Neural progenitor cell (in vitro differentiated cells): ENCODE data around the gene CCDC171. TPM values are rescaled to one million over a fixed set of nuclear protein-coding genes. Genes with fewer than 3 reads are reported as not detected.

ENCODE experiments used
- DNase-seq: peaks from one replicate; pipeline ENCODE4 v3.0.0-alpha.2; 2016; ENCODE audit warnings: low spot score
- H2AFZ ChIP-seq: fragments of 200-600 bp; sonication (generic); replicated peaks from 2 replicates; pipeline ENCODE4 v1.6.1; 2016; ENCODE audit warnings: antibody characterized with exemption
- H3F3A ChIP-seq: fragments of 200-600 bp; sonication (generic); 2 replicates; pipeline ENCODE4 v1.6.1; 2016; ENCODE audit warnings: antibody characterized with exemption, low read depth
- H3K27ac ChIP-seq: fragments of 200-600 bp; sonication (generic); 2 replicates; pipeline ENCODE4 v1.5.1; 2016; ENCODE audit warnings: mild to moderate bottlenecking
- H3K27me3 ChIP-seq: fragments of 200-600 bp; sonication (generic); 2 replicates; pipeline ENCODE4 v1.6.1; 2016; ENCODE audit warnings: mild to moderate bottlenecking, moderate library complexity
- H3K36me3 ChIP-seq: fragments of 200-600 bp; sonication (generic); 2 replicates; pipeline ENCODE4 v1.5.1; 2016
- H3K4me1 ChIP-seq: fragments of 200-600 bp; sonication (generic); 2 replicates; pipeline ENCODE4 v1.6.1; 2016; ENCODE audit warnings: mixed run types
- H3K4me2 ChIP-seq: fragments of 200-600 bp; sonication (generic); 2 replicates; pipeline ENCODE4 v1.6.1; 2016
- H3K4me3 ChIP-seq: fragments of 200-600 bp; sonication (generic); 2 replicates; pipeline ENCODE4 v1.5.1; 2016
- H3K79me2 ChIP-seq: fragments of 200-600 bp; sonication (generic); 2 replicates; pipeline ENCODE4 v1.6.1; 2016; ENCODE audit warnings: low read depth
- H3K9ac ChIP-seq: fragments of 200-600 bp; sonication (generic); 2 replicates; pipeline ENCODE4 v1.6.1; 2016
- H3K9me3 ChIP-seq: fragments of 200-600 bp; sonication (generic); 2 replicates; pipeline ENCODE4 v1.5.1; 2016; ENCODE audit warnings: low read depth
- H4K20me1 ChIP-seq: fragments of 200-600 bp; sonication (generic); 2 replicates; pipeline ENCODE4 v1.6.1; 2016; ENCODE audit warnings: low read depth
- H3K27ac Mint-ChIP-seq: 3 replicates; pipeline ENCODE4 v1.8.0; 2021; ENCODE audit warnings: mixed read lengths
- H3K27me3 Mint-ChIP-seq: 2 replicates; pipeline ENCODE4 v1.8.0; 2022; ENCODE audit warnings: low read depth, mild to moderate bottlenecking, inconsistent platforms, moderate library complexity, mixed read lengths; ENCODE audit not compliant: insufficient read depth
- H3K36me3 Mint-ChIP-seq: 3 replicates; pipeline ENCODE4 v1.8.0; 2021; ENCODE audit warnings: mixed read lengths
- H3K4me1 Mint-ChIP-seq: 3 replicates; pipeline ENCODE4 v1.8.0; 2021; ENCODE audit warnings: mixed read lengths
- H3K4me3 Mint-ChIP-seq: 3 replicates; pipeline ENCODE4 v1.8.0; 2021; ENCODE audit warnings: mild to moderate bottlenecking, moderate library complexity, mixed read lengths
- H3K9me3 Mint-ChIP-seq: 3 replicates; pipeline ENCODE4 v1.8.0; 2020; ENCODE audit warnings: mixed read lengths
- CTCF ChIP-seq: fragments of 200-600 bp; sonication (generic); IDR thresholded peaks from 2 replicates; pipeline ENCODE4 v1.5.1; 2017; ENCODE audit warnings: antibody characterized with exemption, mild to moderate bottlenecking
- EZH2 ChIP-seq: fragments of 200-600 bp; sonication (generic); IDR thresholded peaks from 2 replicates; pipeline ENCODE4 v1.6.1; 2017; ENCODE audit warnings: antibody characterized with exemption, mild to moderate bottlenecking, moderate library complexity
- EZH2phosphoT487 ChIP-seq: fragments of 200-600 bp; sonication (generic); IDR thresholded peaks from 2 replicates; pipeline ENCODE4 v1.6.1; 2017; ENCODE audit warnings: antibody characterized with exemption
- small RNA-seq: library from RNA; depleted of rRNA; stranded (forward); fragments of <200 nt; gene quantifications from one replicate; pipeline ENCODE3, GENCODE V24; 2015
- total RNA-seq: library from RNA; depleted of rRNA; stranded (reverse); fragments of >200 nt; gene quantifications from 2 replicates; pipeline ENCODE4 v1.2.3, GENCODE V29; 2015; ENCODE audit warnings: low replicate concordance

CCDC171 gene
- total RNA-seq, 1 donor from 2014 or later, result 9.3 TPM

- no peaks in the 10 kb centered on the region for H3F3A ChIP-seq
- H3K4me3 Mint-ChIP-seq, result no peak overlapping the region
- peaks cover 9% of the 10 kb centered on the region for H3K9me3 Mint-ChIP-seq
- H3K4me1 ChIP-seq, result no peaks in the 10 kb centered on the region
- H3K4me1 Mint-ChIP-seq, result no peaks in the 10 kb centered on the region
- no peak overlapping the region for H3K9ac ChIP-seq
- no peaks in the 10 kb centered on the region for H3K9me3 ChIP-seq
- no peak overlapping the region for H3K27ac Mint-ChIP-seq
- H3K36me3 ChIP-seq, result no peaks in the 10 kb centered on the region
- no peak overlapping the region for H3K4me2 ChIP-seq
- no peak overlapping the region for H3K27ac ChIP-seq
- H4K20me1 ChIP-seq, result no peaks in the 10 kb centered on the region
- H3K79me2 ChIP-seq, result no peaks in the 10 kb centered on the region
- H3K27me3 Mint-ChIP-seq, result no peaks in the 10 kb centered on the region
- H3K36me3 Mint-ChIP-seq, result no peaks in the 10 kb centered on the region
- DNase-seq, result no peak
- H3K27me3 ChIP-seq, result no peaks in the 10 kb centered on the region
- H3K4me3 ChIP-seq, result no peak overlapping the region
- TF ChIP-seq EZH2phosphoT487 (no peak), CTCF (no peak), EZH2 (no peak)
- H2AFZ ChIP-seq, result no peak overlapping the region
Observed at GRCh38 chr9:16023446-16023845, 470.6 kb downstream of the CCDC171 start.

Small RNA genes lying within 50 kb of the gene (small RNA-seq; reads per million reads assigned to genes)
- gene AL513423.1 (not detected), gene HMGN2P16 (not detected), gene RN7SL98P (not detected), gene RNU6-14P (not detected), gene RNU6-246P (not detected)

Other genes starting within 250 kb of the CCDC171 start
- gene TTC39B, start 245.8 kb upstream of the CCDC171 start, total RNA-seq, result 4.1 TPM in 2 replicates
- gene SNAPC3, start 130.2 kb upstream of the CCDC171 start, total RNA-seq, result 59.5 and 68.7 TPM in 2 replicates
- 242 and 402 TPM in 2 replicates for gene PSIP1, start 42.1 kb upstream of the CCDC171 start, total RNA-seq